Stimulated activated naive CD8-positive, alpha-beta T cell treated with anti-CD3 and anti-CD28 coated beads, Interleukin-15, Interleukin-2, amounts not matched to agents 100 ng/mL and 50 ng/mL, for 24 hours (primary cell): Measurements from ENCODE around the gene TRPV4.
A peak's percentile ranks its signal among the peaks of the same experiment; 100 is the strongest.

Source experiments
- H3K27ac Mint-ChIP-seq: one replicate; pipeline ENCODE4 v1.8.0; 2021; ENCODE audit warnings: mild to moderate bottlenecking, mixed read lengths
- H3K27me3 Mint-ChIP-seq: one replicate; pipeline ENCODE4 v1.8.0; 2021; ENCODE audit warnings: mixed read lengths
- H3K36me3 Mint-ChIP-seq: one replicate; pipeline ENCODE4 v1.8.0; 2021; ENCODE audit warnings: low read depth, mixed read lengths
- H3K4me1 Mint-ChIP-seq: one replicate; pipeline ENCODE4 v1.8.0; 2021; ENCODE audit warnings: low read depth, mixed read lengths
- H3K4me3 Mint-ChIP-seq: one replicate; pipeline ENCODE4 v1.8.0; 2021; ENCODE audit warnings: mild to moderate bottlenecking, mixed read lengths
- H3K9me3 Mint-ChIP-seq: one replicate; pipeline ENCODE4 v1.8.0; 2021; ENCODE audit warnings: mixed read lengths

TRPV4 gene

GRCh38 chr12:109793411-109793810 is 39.8 kb downstream of the TRPV4 start:
- no peak overlapping the region for H3K27ac Mint-ChIP-seq
- H3K9me3 Mint-ChIP-seq: no peaks in the 10 kb centered on the region
- no peaks in the 10 kb centered on the region for H3K4me1 Mint-ChIP-seq
- no peaks in the 10 kb centered on the region for H3K36me3 Mint-ChIP-seq
- no peak overlapping the region for H3K4me3 Mint-ChIP-seq
- H3K27me3 Mint-ChIP-seq: peaks cover 12% of the 10 kb centered on the region

GRCh38 chr12:109792992-109793391 is 40.2 kb downstream of the TRPV4 start:
- peaks cover 12% of the 10 kb centered on the region for H3K27me3 Mint-ChIP-seq
- H3K36me3 Mint-ChIP-seq: no peaks in the 10 kb centered on the region
- H3K9me3 Mint-ChIP-seq: no peaks in the 10 kb centered on the region
- H3K27ac Mint-ChIP-seq: no peak overlapping the region
- H3K4me1 Mint-ChIP-seq: no peaks in the 10 kb centered on the region
- no peak overlapping the region for H3K4me3 Mint-ChIP-seq

DNA sequence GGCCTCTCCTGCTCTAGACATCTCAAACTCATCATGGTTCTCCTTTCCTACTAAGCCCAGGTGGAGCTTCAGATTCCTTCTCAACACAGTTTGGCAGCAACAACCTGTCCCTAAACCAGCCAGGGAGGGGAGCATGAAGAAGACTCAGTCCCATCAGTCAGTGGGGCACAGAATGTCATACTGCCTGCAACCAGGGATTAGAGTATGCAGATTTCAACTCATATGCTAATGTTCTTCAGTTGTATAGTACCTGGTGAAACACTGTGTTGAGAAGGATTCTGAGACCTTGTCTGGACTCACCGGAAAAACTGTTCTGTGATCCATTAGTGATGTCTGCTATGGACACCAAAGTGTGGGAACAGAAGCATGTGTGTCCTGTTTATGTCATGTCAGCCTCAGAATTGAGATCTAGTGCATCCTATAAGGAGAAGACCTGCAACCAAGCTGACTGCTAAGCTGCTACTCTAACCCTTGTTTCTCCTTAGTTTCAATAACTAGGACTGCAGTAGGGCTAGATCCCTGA is 43.6 kb downstream of the TRPV4 start:
- Mint-ChIP-seq H3K36me3 (no peaks in the 10 kb centered on the region), H3K27ac (no peak overlapping the region), H3K9me3 (no peaks in the 10 kb centered on the region), H3K4me1 (no peaks in the 10 kb centered on the region), H3K4me3 (no peak overlapping the region), H3K27me3 (peaks cover 12% of the 10 kb centered on the region)

DNA sequence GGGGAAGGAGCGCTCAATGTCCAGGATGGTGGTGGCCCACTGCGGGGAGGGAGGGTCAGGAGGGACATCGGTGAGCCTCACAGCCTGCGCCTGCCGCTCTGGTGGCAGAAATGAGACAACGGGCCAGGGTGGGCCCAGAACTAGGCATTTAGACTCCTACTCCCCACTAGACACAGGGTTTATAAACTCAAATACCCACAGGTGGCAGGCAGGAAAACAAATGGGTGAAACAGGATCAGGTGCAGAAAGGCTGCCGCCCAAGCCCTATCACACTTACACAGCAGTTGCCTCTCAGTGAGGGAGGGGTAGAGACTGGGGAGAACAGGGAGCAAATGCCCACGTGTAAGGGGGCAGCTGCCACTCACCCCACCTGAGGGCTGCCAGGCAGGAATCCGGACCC is 46.4 kb downstream of the TRPV4 start:
- no peak overlapping the region for H3K27ac Mint-ChIP-seq
- no peaks in the 10 kb centered on the region for H3K4me1 Mint-ChIP-seq
- no peak overlapping the region for H3K4me3 Mint-ChIP-seq
- H3K36me3 Mint-ChIP-seq: no peaks in the 10 kb centered on the region
- no peaks in the 10 kb centered on the region for H3K27me3 Mint-ChIP-seq
- no peaks in the 10 kb centered on the region for H3K9me3 Mint-ChIP-seq

DNA sequence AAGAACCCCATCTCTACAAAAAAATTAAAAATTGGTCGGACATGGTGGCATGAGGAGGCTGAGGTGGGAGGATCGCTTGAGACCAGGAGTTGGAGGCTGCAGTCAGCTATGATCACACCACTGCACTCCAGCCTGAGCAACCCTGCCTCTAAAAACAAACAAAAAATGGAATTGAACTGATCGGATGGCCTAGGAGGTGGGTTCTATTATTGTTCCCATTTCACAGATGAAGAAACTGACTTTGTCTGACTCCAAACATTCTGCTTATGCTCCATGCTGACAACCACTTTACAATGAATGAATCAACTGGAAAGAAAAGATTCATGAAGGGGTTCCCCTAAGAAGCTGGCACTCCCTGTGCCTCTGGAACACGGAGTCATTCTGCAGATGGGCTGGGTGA is 47.3 kb downstream of the TRPV4 start:
- Mint-ChIP-seq H3K27ac (no peak overlapping the region), H3K4me1 (no peaks in the 10 kb centered on the region), H3K9me3 (no peaks in the 10 kb centered on the region)

DNA sequence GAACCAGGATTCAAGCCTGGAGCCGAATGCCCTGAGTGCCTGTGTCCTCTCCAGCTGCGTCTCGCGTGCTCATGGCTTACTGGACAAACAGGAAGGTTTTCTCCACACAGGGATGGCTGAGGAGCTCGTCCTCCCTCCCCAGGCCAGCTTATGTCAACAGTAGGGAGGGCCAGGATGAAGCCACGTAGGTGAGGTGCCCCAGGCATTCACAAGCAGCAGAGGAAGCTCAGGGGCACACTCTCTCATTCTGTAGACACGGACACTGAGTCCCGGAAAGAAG is 49.3 kb downstream of the TRPV4 start:
- peaks cover 4% of the 10 kb centered on the region for H3K9me3 Mint-ChIP-seq
- H3K36me3 Mint-ChIP-seq: no peaks in the 10 kb centered on the region
- H3K4me1 Mint-ChIP-seq: no peaks in the 10 kb centered on the region
- no peak overlapping the region for H3K4me3 Mint-ChIP-seq
- H3K27me3 Mint-ChIP-seq: no peaks in the 10 kb centered on the region
- H3K27ac Mint-ChIP-seq: no peak overlapping the region

More for the DNA sequence above, 47.3 kb downstream of the TRPV4 start:
- H3K36me3 Mint-ChIP-seq: no peaks in the 10 kb centered on the region
- no peaks in the 10 kb centered on the region for H3K27me3 Mint-ChIP-seq
- H3K4me3 Mint-ChIP-seq: no peak overlapping the region

GRCh38 chr12:109783135-109783964 is 49.8 kb downstream of the TRPV4 start:
- Mint-ChIP-seq H3K27ac (no peak overlapping the region), H3K27me3 (no peaks in the 10 kb centered on the region), H3K9me3 (peaks cover 4% of the 10 kb centered on the region), H3K36me3 (no peaks in the 10 kb centered on the region), H3K4me1 (no peaks in the 10 kb centered on the region), H3K4me3 (no peak overlapping the region)

DNA sequence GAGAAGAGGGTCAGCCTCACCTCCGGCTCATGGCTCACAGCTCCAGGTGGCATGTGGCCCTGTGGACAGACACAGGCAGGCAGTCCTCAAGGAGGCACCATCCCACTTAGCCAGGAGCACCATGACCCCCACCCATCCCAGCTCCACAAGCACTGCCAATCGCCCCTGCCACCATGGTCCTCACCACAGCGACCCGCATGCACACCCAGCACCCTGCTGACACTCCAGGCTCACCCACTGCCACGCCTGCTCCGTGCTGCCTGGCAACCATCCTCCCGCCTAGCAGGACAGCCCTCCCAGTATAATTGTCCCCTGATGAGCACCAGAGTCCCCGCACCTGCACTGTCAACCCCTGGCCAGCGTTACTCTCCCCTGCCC is 50.9 kb downstream of the TRPV4 start:
- Mint-ChIP-seq H3K4me3 (no peak overlapping the region), H3K36me3 (no peaks in the 10 kb centered on the region), H3K27ac (no peak overlapping the region), H3K27me3 (no peaks in the 10 kb centered on the region), H3K4me1 (peaks cover 3% of the 10 kb centered on the region), H3K9me3 (peaks cover 4% of the 10 kb centered on the region)

DNA sequence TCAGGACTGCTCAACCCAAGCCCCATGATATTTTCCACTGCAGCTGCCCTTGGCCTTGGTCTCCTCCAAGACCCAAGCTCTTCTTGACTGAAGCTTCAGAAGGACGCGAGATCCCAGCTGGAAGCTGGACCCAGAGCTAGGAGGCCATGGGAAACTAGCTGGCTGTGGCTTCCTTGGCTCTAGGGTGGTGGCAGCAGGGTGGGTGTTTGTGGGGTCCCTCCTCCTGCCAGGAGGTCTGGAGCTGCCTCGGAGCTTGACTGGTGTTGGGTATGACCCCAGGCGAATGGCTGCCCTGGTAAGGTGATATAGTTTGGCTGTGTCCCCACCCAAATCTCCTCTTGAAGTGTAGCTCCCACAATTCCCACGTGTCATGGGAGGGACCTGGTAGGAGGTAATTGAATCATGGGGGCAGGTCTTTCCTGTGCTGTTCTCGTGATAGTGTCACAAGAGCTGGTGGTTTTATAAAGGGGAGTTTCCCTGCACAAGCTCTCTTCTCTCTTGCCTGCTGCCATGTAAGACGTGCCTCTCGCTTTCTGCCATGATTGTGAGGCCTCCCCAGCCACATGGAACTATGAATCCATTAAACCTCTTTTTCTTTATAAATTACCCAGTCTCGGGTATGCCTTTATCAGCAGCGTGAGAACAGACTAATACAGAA is 51.4 kb downstream of the TRPV4 start:
- Mint-ChIP-seq H3K27me3 (no peaks in the 10 kb centered on the region), H3K9me3 (peaks cover 4% of the 10 kb centered on the region), H3K36me3 (no peaks in the 10 kb centered on the region), H3K4me3 (no peak overlapping the region), H3K4me1 (peaks cover 3% of the 10 kb centered on the region), H3K27ac (no peak overlapping the region)

GRCh38 chr12:109779382-109779781 is 53.8 kb downstream of the TRPV4 start:
- peaks cover 3% of the 10 kb centered on the region for H3K4me1 Mint-ChIP-seq
- peaks cover 4% of the 10 kb centered on the region for H3K9me3 Mint-ChIP-seq
- H3K36me3 Mint-ChIP-seq: no peaks in the 10 kb centered on the region
- no peaks in the 10 kb centered on the region for H3K27me3 Mint-ChIP-seq
- H3K27ac Mint-ChIP-seq: no peak overlapping the region
- H3K4me3 Mint-ChIP-seq: no peak overlapping the region

DNA sequence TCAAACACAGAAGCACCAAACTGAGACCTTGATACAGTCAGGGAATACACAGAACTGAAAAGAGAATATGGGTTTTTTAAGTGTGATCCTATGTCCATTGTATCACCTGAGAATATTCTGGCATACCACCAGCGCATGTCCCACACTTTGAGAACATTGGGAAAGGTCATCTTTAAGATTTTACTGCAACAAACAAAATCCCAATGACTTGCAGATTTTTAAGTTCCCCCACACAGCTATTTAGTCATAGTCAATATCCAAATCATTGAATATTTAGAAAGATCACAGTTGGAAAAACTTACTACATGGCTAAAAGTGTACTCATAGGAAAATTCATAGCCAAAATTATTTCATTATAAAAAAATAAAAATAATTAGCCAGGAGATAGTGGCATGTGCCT is 54.5 kb downstream of the TRPV4 start:
- H3K9me3 Mint-ChIP-seq: peaks cover 4% of the 10 kb centered on the region
- no peaks in the 10 kb centered on the region for H3K36me3 Mint-ChIP-seq
- no peak overlapping the region for H3K4me3 Mint-ChIP-seq
- peaks cover 3% of the 10 kb centered on the region for H3K4me1 Mint-ChIP-seq
- no peak overlapping the region for H3K27ac Mint-ChIP-seq
- H3K27me3 Mint-ChIP-seq: peaks cover 4% of the 10 kb centered on the region

DNA sequence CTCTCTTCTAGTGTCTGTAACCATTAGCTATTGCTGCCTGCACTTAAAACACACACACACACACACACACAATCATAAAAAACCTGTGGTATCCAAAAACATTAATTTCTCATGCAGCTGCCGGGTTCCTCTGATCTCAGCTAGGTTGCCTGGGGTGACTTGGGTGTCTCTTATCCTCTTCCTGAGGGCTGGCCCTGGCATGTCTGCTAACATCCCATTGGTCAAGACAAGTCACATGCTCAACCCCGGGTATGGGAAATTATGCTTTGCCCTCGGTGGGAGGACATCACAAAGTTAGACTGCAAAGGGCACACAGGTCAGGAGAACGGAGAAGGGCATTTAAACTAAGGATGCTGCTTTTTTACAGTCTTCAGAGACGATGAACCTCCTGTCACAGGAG is 55.7 kb downstream of the TRPV4 start:
- Mint-ChIP-seq H3K36me3 (no peaks in the 10 kb centered on the region), H3K27me3 (peaks cover 4% of the 10 kb centered on the region), H3K4me1 (peaks cover 3% of the 10 kb centered on the region), H3K9me3 (peaks cover 4% of the 10 kb centered on the region), H3K4me3 (peak overlapping the region; percentile 50), H3K27ac (peak overlapping the region; percentile 64)

- Mint-ChIP-seq H3K36me3 (no peaks in the 10 kb centered on the region), H3K4me1 (peaks cover 3% of the 10 kb centered on the region), H3K27me3 (peaks cover 4% of the 10 kb centered on the region), H3K27ac (no peak overlapping the region), H3K4me3 (no peak overlapping the region), H3K9me3 (peaks cover 4% of the 10 kb centered on the region)
Measured at GRCh38 chr12:109776624-109777023, 56.6 kb downstream of the TRPV4 start.

DNA sequence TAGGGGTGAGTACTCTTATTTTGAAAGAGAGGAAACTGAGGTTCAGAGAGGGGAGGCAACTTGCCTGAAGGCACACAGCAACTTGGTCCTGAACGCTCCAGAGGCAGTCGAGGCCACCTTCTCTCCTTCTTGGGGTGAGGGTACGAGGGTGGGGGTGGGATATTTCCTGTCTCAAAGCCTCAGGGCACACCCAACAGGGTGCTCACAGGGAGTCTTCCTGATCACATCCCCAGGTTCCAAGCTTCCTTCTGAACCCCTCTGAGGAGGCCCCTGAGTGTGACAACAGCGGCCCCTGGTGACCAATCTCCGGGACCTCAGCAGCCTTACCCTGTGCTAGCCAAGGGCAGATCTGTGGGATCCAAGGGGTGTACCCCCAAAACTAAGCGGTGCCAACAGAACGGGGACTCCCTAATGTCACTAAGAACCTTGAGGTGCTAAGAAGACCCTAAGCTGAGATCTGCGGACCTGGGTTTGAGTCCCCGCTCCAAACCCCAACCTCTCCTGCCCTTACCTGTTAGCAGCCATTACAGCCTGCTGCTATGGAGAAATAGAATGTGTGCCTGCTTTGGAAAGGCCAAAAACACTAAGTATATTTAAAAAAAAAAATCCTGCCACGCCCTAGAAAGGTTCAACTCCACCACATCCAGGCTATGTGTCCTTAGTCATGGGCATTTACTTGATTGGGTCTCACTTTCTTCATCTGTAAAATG is 57.9 kb downstream of the TRPV4 start:
- Mint-ChIP-seq H3K4me1 (peaks cover 3% of the 10 kb centered on the region), H3K9me3 (peaks cover 4% of the 10 kb centered on the region), H3K27ac (no peak overlapping the region), H3K4me3 (no peak overlapping the region), H3K27me3 (peaks cover 4% of the 10 kb centered on the region), H3K36me3 (no peaks in the 10 kb centered on the region)

DNA sequence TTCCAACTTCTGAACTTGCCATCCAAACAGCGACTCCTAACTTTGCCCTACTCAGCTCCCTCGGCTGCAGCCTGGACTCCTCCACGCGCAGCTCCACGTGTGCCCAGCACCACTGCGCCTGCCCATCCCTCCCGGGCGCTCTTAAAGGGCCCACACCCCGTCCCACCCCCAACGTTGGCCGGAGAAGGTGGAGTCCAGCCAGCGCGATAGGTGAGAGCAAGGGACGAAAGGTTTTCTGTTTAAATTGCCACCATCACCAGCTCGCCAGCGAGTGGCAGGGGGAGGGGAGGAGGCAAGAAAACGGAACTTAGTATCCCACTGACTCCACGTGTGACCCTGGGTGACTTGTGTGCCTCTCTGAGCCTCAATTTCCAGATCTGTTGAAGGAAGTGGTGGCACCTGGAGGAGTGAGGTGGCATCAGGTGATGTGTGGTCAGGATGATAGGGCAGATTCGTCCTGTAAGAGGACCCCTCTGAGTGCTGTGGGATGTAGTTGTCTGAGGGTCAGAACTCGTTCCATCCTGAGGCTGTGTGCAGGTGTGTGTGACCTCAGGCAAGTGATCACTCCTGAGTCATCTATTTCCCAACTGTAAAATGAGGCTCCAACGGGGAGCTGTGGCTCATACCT is 59.7 kb downstream of the TRPV4 start:
- Mint-ChIP-seq H3K27ac (no peak overlapping the region), H3K27me3 (peaks cover 4% of the 10 kb centered on the region), H3K9me3 (no peaks in the 10 kb centered on the region), H3K4me1 (peaks cover 3% of the 10 kb centered on the region), H3K36me3 (no peaks in the 10 kb centered on the region), H3K4me3 (peak overlapping the region; percentile 61)
